Loucy (cell line): Measurements from ENCODE around the gene FRAS1.

ENCODE experiments used
- CTCF ChIP-seq: fragments of 200-600 bp; sonication (generic); conservative IDR thresholded peaks from 2 replicates; pipeline ENCODE4 v1.5.1; 2014; ENCODE audit warnings: mild to moderate bottlenecking, antibody characterized with exemption, low read length
- EZH2phosphoT487 ChIP-seq: fragments of 200-600 bp; IDR thresholded peaks from 2 replicates; pipeline ENCODE4 v1.6.1; 2018; ENCODE audit warnings: antibody characterized with exemption, mild to moderate bottlenecking, moderate library complexity, borderline replicate concordance

- TF ChIP-seq CTCF: no peak
- no peak for TF ChIP-seq EZH2phosphoT487
Observed at GRCh38 chr4:78481180-78481579, 424.1 kb downstream of the FRAS1 start.
